Duodenal mucosa (tissue), 2 donors: Measurements from ENCODE around the gene REV1.

Experiments used
- H3K27ac ChIP-seq: one replicate; pipeline ENCODE4 v1.7.0; 2013; ENCODE audit warnings: low read depth, low read length
- H3K27me3 ChIP-seq, 2 donors: one replicate each; pipeline ENCODE4 v1.7.0; 2013; ENCODE audit warnings: low read length in 2 of 2, control low read depth in 1 of 2; ENCODE audit not compliant: insufficient read depth in 2 of 2, control insufficient read depth in 1 of 2
- H3K36me3 ChIP-seq, 2 donors: one replicate each; pipeline ENCODE4 v1.7.0; 2013; ENCODE audit warnings: low read length in 2 of 2, control low read depth in 1 of 2; ENCODE audit not compliant: insufficient read depth in 2 of 2, control insufficient read depth in 1 of 2
- H3K4me1 ChIP-seq, 2 donors: one replicate each; pipeline ENCODE4 v1.7.0; 2013; ENCODE audit warnings: low read length in 2 of 2, control low read depth in 1 of 2; ENCODE audit not compliant: insufficient read depth in 2 of 2, control insufficient read depth in 1 of 2
- H3K4me3 ChIP-seq, 2 donors: one replicate each; pipeline ENCODE4 v1.7.0; 2013; ENCODE audit warnings: low read length in 2 of 2, low read depth in 1 of 2
- H3K9ac ChIP-seq, 2 donors: one replicate each; pipeline ENCODE4 v1.7.0; 2013; ENCODE audit warnings: low read length in 2 of 2, low read depth in 1 of 2
- H3K9me3 ChIP-seq, 2 donors: one replicate each; pipeline ENCODE4 v1.7.0; 2013; ENCODE audit warnings: low read length in 2 of 2, control low read depth in 1 of 2; ENCODE audit not compliant: control insufficient read depth in 1 of 2

Gene REV1

GRCh38 chr2:99397266-99397920 is 92.4 kb downstream of the REV1 start:
- Histone ChIP-seq H3K4me1 (no peaks in the 10 kb centered on the region), H3K27me3 (no peaks in the 10 kb centered on the region), H3K9me3 (no peaks in the 10 kb centered on the region), H3K9ac (no peak overlapping the region), H3K36me3 (peaks cover 56 to 75% of the 10 kb centered on the region in 2 donors), H3K4me3 (no peak overlapping the region), H3K27ac (no peak overlapping the region)

- H3K4me3 ChIP-seq = no peak overlapping the region
- no peak overlapping the region for H3K27ac ChIP-seq
- H3K9me3 ChIP-seq = no peaks in the 10 kb centered on the region
- peaks cover 52 to 80% of the 10 kb centered on the region in 2 donors for H3K36me3 ChIP-seq
- no peaks in the 10 kb centered on the region for H3K27me3 ChIP-seq
- no peak overlapping the region for H3K9ac ChIP-seq
- H3K4me1 ChIP-seq = no peaks in the 10 kb centered on the region
Observed at GRCh38 chr2:99395589-99396130, 94.2 kb downstream of the REV1 start.

- Histone ChIP-seq H3K27me3 (no peaks in the 10 kb centered on the region), H3K9ac (no peak overlapping the region), H3K4me3 (no peak overlapping the region), H3K4me1 (no peaks in the 10 kb centered on the region), H3K27ac (no peak overlapping the region), H3K9me3 (no peaks in the 10 kb centered on the region), H3K36me3 (peaks cover 17 to 39% of the 10 kb centered on the region in 2 donors)
Observed at GRCh38 chr2:99389946-99390345, 99.9 kb downstream of the REV1 start.

GRCh38 chr2:99389371-99389770 is 100.4 kb downstream of the REV1 start:
- Histone ChIP-seq H3K4me3 (no peak overlapping the region), H3K4me1 (no peaks in the 10 kb centered on the region), H3K27ac (no peak overlapping the region), H3K9ac (no peak overlapping the region), H3K27me3 (no peaks in the 10 kb centered on the region), H3K36me3 (peaks cover 15 to 37% of the 10 kb centered on the region in 2 donors), H3K9me3 (no peaks in the 10 kb centered on the region)

- H3K9me3 ChIP-seq = no peaks in the 10 kb centered on the region
- H3K27me3 ChIP-seq = no peaks in the 10 kb centered on the region
- H3K27ac ChIP-seq = no peak overlapping the region
- no peak overlapping the region for H3K4me3 ChIP-seq
- no peak overlapping the region for H3K9ac ChIP-seq
- H3K36me3 ChIP-seq = peaks cover 12 to 36% of the 10 kb centered on the region in 2 donors
- no peaks in the 10 kb centered on the region for H3K4me1 ChIP-seq
Observed at GRCh38 chr2:99388892-99389291, 100.9 kb downstream of the REV1 start.

- Histone ChIP-seq H3K9ac (no peak overlapping the region), H3K27ac (no peak overlapping the region), H3K9me3 (no peaks in the 10 kb centered on the region), H3K4me3 (no peak overlapping the region), H3K4me1 (peaks cover 0 to 5% of the 10 kb centered on the region in 2 donors), H3K36me3 (peaks cover 15 to 27% of the 10 kb centered on the region in 2 donors), H3K27me3 (no peaks in the 10 kb centered on the region)
Observed at GRCh38 chr2:99386011-99386410, 103.8 kb downstream of the REV1 start.

GRCh38 chr2:99382143-99382542 is 107.7 kb downstream of the REV1 start:
- Histone ChIP-seq H3K4me1 (peaks cover 0 to 13% of the 10 kb centered on the region in 2 donors), H3K27me3 (no peaks in the 10 kb centered on the region), H3K9ac (no peak overlapping the region), H3K9me3 (no peaks in the 10 kb centered on the region), H3K36me3 (peaks cover 19 to 45% of the 10 kb centered on the region in 2 donors), H3K4me3 (no peak overlapping the region), H3K27ac (no peak overlapping the region)

- H3K9ac ChIP-seq = no peak overlapping the region
- H3K9me3 ChIP-seq = no peaks in the 10 kb centered on the region
- no peaks in the 10 kb centered on the region for H3K27me3 ChIP-seq
- H3K4me3 ChIP-seq = no peak overlapping the region
- peaks cover 18 to 55% of the 10 kb centered on the region in 2 donors for H3K36me3 ChIP-seq
- H3K4me1 ChIP-seq = peaks cover 0 to 13% of the 10 kb centered on the region in 2 donors
- H3K27ac ChIP-seq = no peak overlapping the region
Observed at GRCh38 chr2:99380376-99381010, 109.3 kb downstream of the REV1 start.

- peaks cover 22 to 53% of the 10 kb centered on the region in 2 donors for H3K36me3 ChIP-seq
Observed at GRCh38 chr2:99377879-99378278, 111.9 kb downstream of the REV1 start.

GRCh38 chr2:99376254-99376864 is 113.5 kb downstream of the REV1 start:
- no peak overlapping the region for H3K4me3 ChIP-seq
- H3K4me1 ChIP-seq = peaks cover 0 to 8% of the 10 kb centered on the region in 2 donors
- no peaks in the 10 kb centered on the region for H3K27me3 ChIP-seq
- H3K27ac ChIP-seq = no peak overlapping the region
- peaks cover 18 to 63% of the 10 kb centered on the region in 2 donors for H3K36me3 ChIP-seq
- no peak overlapping the region for H3K9ac ChIP-seq
- H3K9me3 ChIP-seq = no peaks in the 10 kb centered on the region

More at GRCh38 chr2:99377879-99378278, 111.9 kb downstream of the REV1 start:
- H3K27me3 ChIP-seq = no peaks in the 10 kb centered on the region
- no peak overlapping the region for H3K27ac ChIP-seq
- H3K4me1 ChIP-seq = peaks cover 0 to 13% of the 10 kb centered on the region in 2 donors
- no peak overlapping the region for H3K9ac ChIP-seq
- no peak overlapping the region for H3K4me3 ChIP-seq
- H3K9me3 ChIP-seq = no peaks in the 10 kb centered on the region
